ENCODE data around the gene AP1S1.
"Not testable (repeated sequence)": the region's sequence is repeated elsewhere in the genome, so short reads cannot be mapped to it uniquely, and the experiment has no call there.

The AP1S1 gene

GRCh38 chr7:101119876-101120275, 34.4 kb upstream of the AP1S1 start:
- no peak overlapping the region for H3K4me3 ChIP-seq (ENCODE audit: low read depth, low read length)
- no peak for DNase-seq (ENCODE audit: low read depth)
- TF ChIP-seq CTCF (conservative IDR thresholded peaks at IDR 0.05; ENCODE audit: low read depth, low read length) = no peak

GRCh38 chr7:101120315-101120714, 34.0 kb upstream of the AP1S1 start:
- H3K4me3 ChIP-seq (ENCODE audit: low read depth, low read length) = no peak overlapping the region
- TF ChIP-seq CTCF (conservative IDR thresholded peaks at IDR 0.05; ENCODE audit: low read depth, low read length) = no peak

GRCh38 chr7:101121631-101121990, 32.7 kb upstream of the AP1S1 start:
- not testable (repeated sequence) for DNase-seq (ENCODE audit: low read depth); H3K4me3 ChIP-seq (ENCODE audit: low read depth, low read length)

More at GRCh38 chr7:101120315-101120714, 34.0 kb upstream of the AP1S1 start:
- no peak for DNase-seq (ENCODE audit: low read depth)

GRCh38 chr7:101121991-101122932, 32.0 kb upstream of the AP1S1 start:
- H3K4me3 ChIP-seq (ENCODE audit: low read depth, low read length) = peak overlapping the region; percentile 34
- no peak for TF ChIP-seq CTCF (conservative IDR thresholded peaks at IDR 0.05; ENCODE audit: low read depth, low read length)

GRCh38 chr7:101122933-101123702, 31.2 kb upstream of the AP1S1 start:
- H3K4me3 ChIP-seq (ENCODE audit: low read depth, low read length) = no peak overlapping the region

More at GRCh38 chr7:101121991-101122932, 32.0 kb upstream of the AP1S1 start:
- DNase-seq (ENCODE audit: low read depth) = peak; percentile 94

GRCh38 chr7:101123703-101124068, 30.6 kb upstream of the AP1S1 start:
- no peak for DNase-seq (ENCODE audit: low read depth)
- TF ChIP-seq CTCF (conservative IDR thresholded peaks at IDR 0.05; ENCODE audit: low read depth, low read length) = no peak
- H3K4me3 ChIP-seq (ENCODE audit: low read depth, low read length) = no peak overlapping the region

More at GRCh38 chr7:101122933-101123702, 31.2 kb upstream of the AP1S1 start:
- DNase-seq (ENCODE audit: low read depth) = no peak
- TF ChIP-seq CTCF (conservative IDR thresholded peaks at IDR 0.05; ENCODE audit: low read depth, low read length) = no peak

- no peak for TF ChIP-seq CTCF (conservative IDR thresholded peaks at IDR 0.05; ENCODE audit: low read depth, low read length)
- DNase-seq (ENCODE audit: low read depth) = peak; percentile 93
- H3K4me3 ChIP-seq (ENCODE audit: low read depth, low read length) = no peak overlapping the region
Measured at GRCh38 chr7:101124376-101125056, 29.8 kb upstream of the AP1S1 start.
